Panc1 (cell line): ENCODE data around the gene TGFBI. TPM values are rescaled to one million over a fixed set of nuclear protein-coding genes. Genes with fewer than 3 reads are reported as not detected.

Experiments
- ATAC-seq: fragments of 200-7000 bp; cut with Tn5 transposase; 2 replicates; pipeline ENCODE4 v1.9.1; 2020; ENCODE audit warnings: mild to moderate bottlenecking, moderate library complexity
- BruUV-seq: library from RNA; stranded (reverse); fragments of 400-500 nt; replicated peaks from 2 replicates; lab custom pipeline; 2021; lab: Mats Ljungman, UMichigan
- CTCF ChIA-PET: fragments of 300-600 bp; sonication (Branson Sonifier 250); formaldehyde crosslinking; loops from one replicate; lab custom pipeline; 2022; ENCODE audit warnings: antibody characterized with exemption; lab: Charles Lee
- POLR2A ChIA-PET: fragments of 300-600 bp; sonication (Branson Sonifier 250); formaldehyde crosslinking; loops from one replicate; lab custom pipeline; 2022; ENCODE audit warnings: antibody characterized with exemption; lab: Charles Lee
- DNase-seq: peaks from one replicate; pipeline ENCODE4 v3.0.0-alpha.2; 2010; ENCODE audit warnings: low read depth, low spot score
- H3K27ac ChIP-seq: 2 replicates; pipeline ENCODE4 v1.5.1; 2011; ENCODE audit warnings: mild to moderate bottlenecking, low read length, inconsistent platforms
- H3K27me3 ChIP-seq: fragments of 200-500 bp; sonication (Bioruptor generic); 2 replicates; pipeline ENCODE4 v1.6.0; 2014; ENCODE audit warnings: low read length, inconsistent platforms; ENCODE audit not compliant: control insufficient read depth, insufficient read depth
- H3K36me3 ChIP-seq: fragments of 200-500 bp; sonication (Bioruptor generic); 2 replicates; pipeline ENCODE4 v1.5.1; 2014; ENCODE audit warnings: inconsistent platforms, mild to moderate bottlenecking, low read length, moderate library complexity; ENCODE audit not compliant: control insufficient read depth, insufficient read depth
- H3K4me1 ChIP-seq: 2 replicates; pipeline ENCODE4 v1.5.1; 2011; ENCODE audit warnings: inconsistent platforms, mild to moderate bottlenecking, low read length, moderate library complexity; ENCODE audit not compliant: control insufficient read depth, insufficient read depth
- H3K4me3 ChIP-seq, 2 experiments: 2 replicates each; pipeline ENCODE4 v1.5.1; 2011 to 2012; ENCODE audit warnings: low read depth in 2 of 2, low read length in 2 of 2, mild to moderate bottlenecking in 2 of 2, inconsistent platforms in 1 of 2, moderate library complexity in 1 of 2
- H3K9me3 ChIP-seq: fragments of 200-500 bp; sonication (Bioruptor generic); 2 replicates; pipeline ENCODE4 v1.5.1; 2014; ENCODE audit warnings: low read depth, mild to moderate bottlenecking, inconsistent platforms, low read length, moderate library complexity; ENCODE audit not compliant: control insufficient read depth, insufficient read depth
- CTCF ChIP-seq: fragments of 450-650 bp; IDR thresholded peaks from 2 replicates; pipeline ENCODE4 v1.5.1; 2017; ENCODE audit warnings: mild to moderate bottlenecking
- POLR2AphosphoS5 ChIP-seq: IDR thresholded peaks from 2 replicates; pipeline ENCODE4 v1.6.1; 2012; ENCODE audit warnings: mild to moderate bottlenecking, low read depth, low read length, moderate library complexity
- REST ChIP-seq, 2 experiments: IDR thresholded peaks; 2 replicates each; pipeline ENCODE4 v1.6.1; 2011 to 2012; ENCODE audit warnings: low read depth in 2 of 2, control low read depth in 1 of 2, low read length in 1 of 2, mild to moderate bottlenecking in 1 of 2, moderate library complexity in 1 of 2; ENCODE audit not compliant: insufficient read depth in 1 of 2
- SIN3A ChIP-seq: IDR thresholded peaks from 2 replicates; pipeline ENCODE4 v1.6.1; 2012; ENCODE audit warnings: low read depth, mild to moderate bottlenecking, low read length, moderate library complexity, borderline replicate concordance; ENCODE audit not compliant: insufficient read depth
- TCF7L2 ChIP-seq: IDR thresholded peaks from 2 replicates; pipeline ENCODE4 v1.6.1; 2011; ENCODE audit warnings: mild to moderate bottlenecking, low read depth, low read length, inconsistent platforms
- in situ Hi-C: cut with HindIII; loops from 2 replicates; pipeline ENCODE4 v1.10.0; 2016; ENCODE audit warnings: low sequenced_read_pairs, low pct_unique_long_range_greater_than_20kb
- intact Hi-C: fragments of 100-400 bp; cut with micrococcal nuclease; formaldehyde crosslinking; loops from one replicate; pipeline ENCODE4 v1.10.0; 2022; ENCODE audit not compliant: unreplicated experiment
- total RNA-seq: library from RNA; stranded (reverse); gene quantifications from one replicate; pipeline ENCODE4 v1.2.1, GENCODE V29; 2021; ENCODE audit not compliant: unreplicated experiment

The TGFBI gene
- total RNA-seq, 1 experiment from 2014 or later = 314 TPM

- in situ Hi-C loops = no loop called here
- POLR2A ChIA-PET = no interaction called here
- peak overlapping the region; percentile 71 for H3K27ac ChIP-seq
These were observed 27.5 kb downstream of the TGFBI start for GRCh38 chr5:136056336-136056735.

GRCh38 chr5:136056771-136057335 is 28.1 kb downstream of the TGFBI start:
- no peak for ATAC-seq
- Histone ChIP-seq H3K27ac (peak overlapping the region; percentile 71), H3K9me3 (no peaks in the 10 kb centered on the region), H3K27me3 (no peaks in the 10 kb centered on the region), H3K4me3 (no peak overlapping the region), H3K36me3 (peaks cover 10% of the 10 kb centered on the region), H3K4me1 (peaks cover 43% of the 10 kb centered on the region)
- in situ Hi-C loops (no loop called here), intact Hi-C loops (no loop called here)
- ChIA-PET CTCF (no interaction called here), POLR2A (interaction anchor here (0.6 kb wide), 1 partner anchor 396 kb away, joined by 3 read pairs; no protein-coding TSS in a partner anchor)
- DNase-seq = no peak
- BruUV-seq = no TSS peak
- TF ChIP-seq TCF7L2 (no peak), SIN3A (no peak)

More at GRCh38 chr5:136056336-136056735, 27.5 kb downstream of the TGFBI start:
- DNase-seq (no peak), ATAC-seq (no peak)
- Histone ChIP-seq H3K27me3 (no peaks in the 10 kb centered on the region), H3K4me1 (peaks cover 43% of the 10 kb centered on the region), H3K9me3 (no peaks in the 10 kb centered on the region), H3K4me3 (no peak overlapping the region), H3K36me3 (peaks cover 10% of the 10 kb centered on the region)
- CTCF ChIA-PET = no interaction called here
- TF ChIP-seq CTCF (no peak), REST (IDR thresholded peaks at IDR 0.05; ENCODE audit: insufficient read depth in 1 of 2, low read depth in 2 of 2, low read length in 1 of 2) (no peak), POLR2AphosphoS5 (no peak), TCF7L2 (no peak), SIN3A (no peak)
- BruUV-seq = no TSS peak
- intact Hi-C loops = no loop called here

- peaks cover 43% of the 10 kb centered on the region for H3K4me1 ChIP-seq
- no peak overlapping the region for H3K4me3 ChIP-seq
- in situ Hi-C loops = no loop called here
- H3K36me3 ChIP-seq = peaks cover 10% of the 10 kb centered on the region
- H3K9me3 ChIP-seq = no peaks in the 10 kb centered on the region
- POLR2A ChIA-PET = interaction anchor here (0.6 kb wide), 1 partner anchor 397 kb away, joined by 3 read pairs; no protein-coding TSS in a partner anchor
- peak overlapping the region; percentile 71 for H3K27ac ChIP-seq
- BruUV-seq = no TSS peak
- DNase-seq (no peak), ATAC-seq (no peak)
- H3K27me3 ChIP-seq = no peaks in the 10 kb centered on the region
- intact Hi-C loops = no loop called here
- no peak for TF ChIP-seq SIN3A
- TF ChIP-seq TCF7L2 = no peak
- TF ChIP-seq POLR2AphosphoS5 = no peak
- no peak for TF ChIP-seq CTCF
- no peak for TF ChIP-seq REST (IDR thresholded peaks at IDR 0.05; ENCODE audit: insufficient read depth in 1 of 2, low read depth in 2 of 2, low read length in 1 of 2)
- CTCF ChIA-PET = interaction anchor here (0.6 kb wide), 1 partner anchor 75 kb away, joined by 4 read pairs; the partner anchor contains the start of gene SMAD5
These were observed 28.7 kb downstream of the TGFBI start for GRCh38 chr5:136057401-136058038.
